GM21529 (cell line): ENCODE measurements around the gene RAB44.

Experiments
- ATAC-seq: cut with Tn5 transposase; IDR thresholded peaks from one replicate; pipeline ENCODE4 v1.9.1; 2021; ENCODE audit not compliant: unreplicated experiment

RAB44 gene

GRCh38 chr6:36769676-36770499 is 72.3 kb downstream of the RAB44 start:
- ATAC-seq, result no peak

DNA sequence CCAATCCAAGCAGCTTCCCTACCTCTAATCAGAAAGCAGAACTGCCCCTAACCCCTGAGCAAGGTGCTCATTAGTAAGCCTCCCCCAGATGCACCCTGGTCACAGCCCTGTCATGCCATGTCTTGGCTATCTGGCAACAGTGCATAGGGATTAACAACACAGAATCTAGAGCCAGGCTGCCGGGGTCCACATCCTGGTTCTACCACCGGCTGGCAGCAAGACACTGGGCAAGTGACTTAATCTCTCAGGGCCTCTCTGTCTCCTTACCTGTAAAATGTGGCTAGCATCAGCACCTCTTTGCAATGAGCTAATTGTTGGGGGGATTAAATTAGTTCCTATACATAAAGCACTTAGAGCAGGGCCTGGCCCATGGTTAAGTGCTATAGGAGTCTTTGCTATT is 73.5 kb downstream of the RAB44 start:
- ATAC-seq, result no peak

DNA sequence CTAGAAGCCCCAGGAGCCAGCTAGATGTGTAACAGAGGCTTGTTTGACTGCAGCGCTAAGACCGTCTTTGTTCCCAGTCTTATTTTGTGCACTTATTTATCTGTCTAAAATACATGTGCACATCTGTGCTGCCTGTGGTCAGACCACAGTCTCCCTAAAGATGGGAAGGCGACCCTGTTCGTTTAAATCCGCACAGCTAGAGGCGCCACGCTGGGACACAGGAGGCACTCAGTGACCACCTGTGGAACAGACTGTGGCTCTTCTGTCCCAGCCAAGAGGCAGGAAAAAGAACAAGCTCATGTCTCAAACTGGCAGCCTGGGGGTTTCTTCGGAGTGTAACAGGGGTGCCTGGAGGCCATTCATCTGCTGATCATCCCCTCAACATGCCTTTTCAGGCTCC is 74.8 kb downstream of the RAB44 start:
- no peak for ATAC-seq

GRCh38 chr6:36774331-36774730 is 76.7 kb downstream of the RAB44 start:
- ATAC-seq, result no peak

DNA sequence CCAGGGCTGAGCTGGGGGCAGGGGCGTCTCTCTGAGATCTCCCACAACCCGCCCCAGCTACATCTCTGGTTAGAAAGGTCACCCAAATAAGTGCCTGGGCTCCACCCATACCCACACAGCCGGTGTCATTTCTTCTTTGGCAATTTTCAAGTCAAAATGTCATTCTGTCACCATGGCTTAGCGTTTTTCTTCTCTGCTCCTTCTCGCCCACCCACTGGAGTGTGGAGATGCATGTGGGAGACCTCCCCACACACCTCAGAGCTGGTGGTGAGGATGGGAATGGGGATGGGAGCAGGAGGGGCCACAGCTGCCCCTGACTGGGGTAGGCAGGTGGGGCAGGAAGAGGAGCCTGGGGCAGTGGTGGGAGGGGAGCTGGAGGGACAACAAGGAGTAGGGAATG is 78.5 kb downstream of the RAB44 start:
- no peak for ATAC-seq

DNA sequence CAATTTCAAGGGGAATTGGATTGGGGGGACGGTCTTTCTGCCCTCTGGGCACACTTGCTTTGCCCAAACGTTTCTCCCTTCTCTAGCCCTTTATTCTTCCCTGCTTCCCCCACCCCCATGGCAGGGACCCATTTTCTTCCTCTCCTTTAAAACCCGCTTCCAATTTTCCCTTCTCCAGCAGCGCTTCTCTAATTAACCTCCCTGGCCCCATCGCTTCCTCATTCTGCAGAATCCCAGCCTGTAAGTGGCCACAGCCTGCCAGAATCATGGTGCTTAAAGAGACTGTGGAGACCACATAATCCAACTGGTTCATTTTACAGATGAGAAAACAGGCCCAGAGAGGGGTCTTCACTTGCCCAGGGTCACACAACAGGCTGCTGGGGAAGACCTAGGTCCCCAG is 80.2 kb downstream of the RAB44 start:
- ATAC-seq, result no peak

DNA sequence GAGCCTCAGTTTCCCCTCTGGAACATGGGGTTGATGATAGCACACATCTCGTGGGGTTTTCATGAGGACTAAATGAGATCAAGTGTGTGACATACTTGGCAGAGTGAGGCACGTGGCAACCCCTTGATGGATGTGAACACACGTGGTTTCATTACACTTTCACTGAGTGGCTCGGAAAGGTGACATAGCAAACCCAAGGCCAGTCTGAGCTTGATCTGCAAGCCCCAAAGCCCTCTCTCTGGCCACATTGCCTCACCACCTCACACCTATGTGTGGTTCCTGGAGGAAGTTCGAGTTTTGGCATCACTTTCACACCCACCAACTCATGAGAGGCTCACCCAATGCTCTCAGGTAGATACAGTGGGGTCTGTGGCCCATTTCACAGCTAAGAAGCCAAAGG is 81.6 kb downstream of the RAB44 start:
- ATAC-seq, result no peak

- ATAC-seq, result no peak
Measured at GRCh38 chr6:36780442-36781177, 83.0 kb downstream of the RAB44 start.

DNA sequence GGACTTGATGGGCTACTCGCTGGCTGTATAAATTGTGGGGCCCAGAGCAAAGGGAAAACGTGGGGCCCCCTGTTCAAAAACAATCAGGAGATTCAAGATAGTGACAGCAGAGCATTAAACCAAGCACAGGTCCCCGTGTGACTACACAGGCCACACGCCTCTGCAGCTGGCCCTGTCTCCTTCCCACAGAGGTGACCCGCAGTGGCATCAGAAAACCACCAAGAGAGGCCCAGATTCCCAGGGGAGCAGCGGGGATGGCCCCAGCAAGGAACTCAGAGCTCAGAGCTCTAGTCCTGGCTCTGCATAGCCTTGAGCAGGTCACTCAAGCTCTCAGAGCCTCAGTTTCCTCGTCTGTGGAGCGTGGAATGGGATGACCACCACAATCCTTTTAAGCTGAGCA is 84.0 kb downstream of the RAB44 start:
- peak; percentile 62 for ATAC-seq
